ENCODE results near the gene VPS37B. TPM values are rescaled to one million over a fixed set of nuclear protein-coding genes. Genes with fewer than 3 reads are reported as not detected.
"Not testable (repeated sequence)": the region's sequence is repeated elsewhere in the genome, so short reads cannot be mapped to it uniquely, and the experiment has no call there.

VPS37B gene
- 31.7 and 32.4 TPM in 2 replicates for total RNA-seq

- intact Hi-C loops (cut with micrococcal nuclease) = loop anchor here (5.0 to 10.0 kb wide), 4 partner anchors 181 to 631 kb away; partner anchors contain the start of genes KNTC1, RSRC2, SNRNP35 and VPS33A
These were observed at the start of gene VPS37B for GRCh38 chr12:122895704-122896636. Gene VPS37B, minus strand, starts transcription at chr12:122896124. Its CDS starts 62 bp downstream, at chr12:122896062.

DNA sequence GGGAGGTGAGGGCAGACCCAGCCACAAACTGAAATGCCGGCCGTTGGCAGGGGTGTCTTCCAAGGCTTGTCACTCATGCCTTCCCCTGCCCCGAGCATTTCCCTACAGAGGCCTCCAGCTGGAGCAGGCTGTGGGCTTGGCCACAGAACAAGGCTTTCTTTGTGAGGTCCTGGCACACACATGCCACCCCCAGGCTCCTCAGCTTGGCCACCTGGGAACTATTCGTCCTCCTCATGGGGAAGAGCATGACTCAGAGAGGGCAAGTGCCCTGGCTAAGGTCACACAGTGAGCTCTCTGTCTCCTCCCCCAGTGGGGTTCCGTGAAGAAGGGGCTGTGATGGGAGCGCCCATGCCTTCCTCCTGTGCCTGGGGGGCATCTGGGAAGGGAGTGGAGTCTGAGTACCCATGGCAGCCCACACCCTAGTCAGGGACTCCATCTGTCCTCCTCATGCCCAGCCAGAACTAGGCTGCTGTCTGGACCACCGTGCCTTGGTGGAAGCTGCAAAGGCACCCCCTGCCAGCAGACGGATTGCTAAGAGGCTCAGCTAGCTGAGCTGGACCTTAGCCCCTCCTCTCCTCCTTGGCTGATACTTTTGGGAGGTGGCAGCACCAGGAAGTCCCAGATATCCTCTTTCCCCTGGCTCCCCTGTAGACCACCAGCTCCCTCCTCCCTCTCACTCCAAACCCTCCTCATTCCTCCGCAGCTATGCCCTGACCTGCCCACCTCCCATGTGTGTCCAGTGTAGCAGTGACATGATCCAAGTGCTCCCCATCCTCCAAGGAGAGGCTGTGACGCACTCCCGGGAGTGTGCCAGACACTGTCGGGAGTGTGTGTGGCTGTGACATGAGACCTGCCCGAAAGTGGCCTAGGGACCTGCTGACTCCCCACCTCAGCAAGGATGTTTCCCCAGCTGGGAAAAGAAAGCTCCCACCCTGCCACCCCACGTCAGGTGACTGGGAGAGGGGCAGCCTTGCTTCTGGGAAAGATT lies 49.0 kb upstream of the VPS37B start:
- intact Hi-C loops (cut with micrococcal nuclease) = no loop called here

DNA sequence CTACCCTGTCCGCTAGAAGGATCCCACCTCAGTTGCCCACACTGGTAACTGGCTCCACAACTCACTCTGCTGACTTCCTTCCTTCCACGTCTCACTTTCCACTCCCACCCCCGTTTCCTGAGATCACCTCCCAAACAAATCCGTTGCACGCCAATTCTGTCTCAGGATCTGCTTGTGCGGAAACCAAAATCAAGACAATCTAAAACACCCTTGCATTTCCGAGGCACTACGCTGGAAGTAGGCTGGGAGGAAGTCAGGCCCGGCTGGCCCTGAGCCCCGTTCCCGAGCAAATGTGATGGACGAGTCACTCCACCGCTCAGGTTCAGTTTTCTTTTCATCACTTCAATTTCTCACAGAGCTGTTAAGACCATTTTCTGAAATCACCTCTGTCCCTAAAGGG lies 47.3 kb upstream of the VPS37B start:
- intact Hi-C loops (cut with micrococcal nuclease) = no loop called here

DNA sequence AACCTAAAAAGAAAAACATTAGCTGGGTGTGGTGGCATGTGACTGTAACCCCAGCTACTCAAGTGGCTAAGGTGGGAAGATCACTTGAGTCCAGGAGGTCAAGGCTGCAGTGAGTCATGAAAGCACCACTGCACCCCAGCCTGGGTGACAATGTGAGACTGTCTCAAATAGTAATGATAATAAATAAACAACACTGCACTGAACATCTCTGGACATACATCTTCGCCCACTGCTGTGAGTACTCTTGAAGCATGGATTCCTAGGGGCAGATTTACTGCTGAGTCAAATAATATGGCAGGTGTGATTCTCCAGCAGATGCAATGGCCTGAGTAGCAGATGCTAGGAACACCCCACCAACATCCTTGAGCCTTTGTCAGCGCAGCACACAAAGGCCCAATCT lies 46.7 kb upstream of the VPS37B start:
- intact Hi-C loops (cut with micrococcal nuclease) = no loop called here

DNA sequence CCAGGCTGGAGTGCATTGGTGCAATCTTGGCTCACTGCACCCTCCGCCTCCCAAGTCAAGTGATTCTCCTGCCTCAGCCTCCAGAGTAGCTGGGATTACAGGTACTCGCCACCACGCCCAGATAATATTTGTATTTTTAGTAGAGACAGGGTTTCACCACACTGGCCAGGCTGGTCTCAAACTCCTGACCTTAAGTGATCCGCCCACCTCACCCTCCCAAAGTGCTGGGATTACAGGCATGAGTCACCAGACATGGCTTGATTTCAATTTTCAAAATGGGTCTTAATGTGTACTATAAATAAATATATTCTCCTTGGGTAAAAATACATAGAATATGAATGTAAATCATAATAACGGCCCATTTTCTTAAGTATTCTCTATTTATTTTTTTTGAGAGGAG lies 45.4 kb upstream of the VPS37B start:
- intact Hi-C loops (cut with micrococcal nuclease) = not testable (repeated sequence)

GRCh38 chr12:122939125-122939524 lies 43.2 kb upstream of the VPS37B start:
- intact Hi-C loops (cut with micrococcal nuclease) = no loop called here

DNA sequence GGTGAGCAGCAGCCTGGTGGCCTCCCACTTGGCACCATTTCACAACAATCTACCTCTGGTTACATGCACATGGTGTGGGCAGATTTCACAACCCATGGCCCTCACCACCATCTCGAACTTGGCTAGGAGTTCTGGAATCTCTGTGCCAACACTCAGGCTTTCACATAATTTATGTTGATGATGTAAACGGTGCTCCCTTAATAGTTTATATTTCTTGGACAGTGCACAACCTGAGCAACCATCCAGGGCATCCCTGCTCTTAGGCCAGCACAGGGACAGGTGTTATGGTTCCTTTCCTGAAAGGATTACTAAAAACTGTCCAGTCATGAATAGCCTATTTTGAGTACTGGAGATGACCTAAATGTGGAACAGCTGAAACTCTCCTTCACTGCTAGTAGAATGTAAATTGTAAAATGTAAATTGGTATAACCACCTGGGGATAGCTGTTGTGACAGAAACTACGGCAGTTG lies 41.7 kb upstream of the VPS37B start:
- intact Hi-C loops (cut with micrococcal nuclease) = no loop called here

- intact Hi-C loops (cut with micrococcal nuclease) = no loop called here
These were observed 39.4 kb upstream of the VPS37B start for GRCh38 chr12:122935318-122935717.

- intact Hi-C loops (cut with micrococcal nuclease) = no loop called here
These were observed 38.8 kb upstream of the VPS37B start for GRCh38 chr12:122934722-122935121.

GRCh38 chr12:122932207-122932606 lies 36.3 kb upstream of the VPS37B start:
- intact Hi-C loops (cut with micrococcal nuclease) = no loop called here

DNA sequence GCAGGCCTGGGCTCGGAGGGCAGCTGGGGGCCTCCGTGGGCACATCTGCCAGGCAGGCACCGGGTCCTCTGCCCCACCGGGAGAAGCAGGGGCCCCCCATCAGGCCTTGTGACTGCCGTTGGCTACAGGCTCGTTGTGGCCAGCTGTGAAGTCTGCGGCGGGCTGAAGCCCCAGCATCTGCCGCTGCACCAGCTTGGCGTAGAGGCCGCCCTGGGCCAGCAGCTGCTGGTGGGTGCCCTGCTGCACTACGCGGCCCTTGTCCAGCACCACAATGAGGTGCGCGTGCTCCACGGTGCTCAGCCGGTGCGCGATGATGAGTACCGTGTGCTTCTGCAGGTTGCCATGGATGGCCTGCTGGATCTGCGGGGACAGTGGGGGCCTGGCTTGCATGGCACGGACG lies 33.9 kb upstream of the VPS37B start:
- intact Hi-C loops (cut with micrococcal nuclease) = no loop called here

- intact Hi-C loops (cut with micrococcal nuclease) = no loop called here
These were observed 33.2 kb upstream of the VPS37B start for GRCh38 chr12:122929148-122929538.

DNA sequence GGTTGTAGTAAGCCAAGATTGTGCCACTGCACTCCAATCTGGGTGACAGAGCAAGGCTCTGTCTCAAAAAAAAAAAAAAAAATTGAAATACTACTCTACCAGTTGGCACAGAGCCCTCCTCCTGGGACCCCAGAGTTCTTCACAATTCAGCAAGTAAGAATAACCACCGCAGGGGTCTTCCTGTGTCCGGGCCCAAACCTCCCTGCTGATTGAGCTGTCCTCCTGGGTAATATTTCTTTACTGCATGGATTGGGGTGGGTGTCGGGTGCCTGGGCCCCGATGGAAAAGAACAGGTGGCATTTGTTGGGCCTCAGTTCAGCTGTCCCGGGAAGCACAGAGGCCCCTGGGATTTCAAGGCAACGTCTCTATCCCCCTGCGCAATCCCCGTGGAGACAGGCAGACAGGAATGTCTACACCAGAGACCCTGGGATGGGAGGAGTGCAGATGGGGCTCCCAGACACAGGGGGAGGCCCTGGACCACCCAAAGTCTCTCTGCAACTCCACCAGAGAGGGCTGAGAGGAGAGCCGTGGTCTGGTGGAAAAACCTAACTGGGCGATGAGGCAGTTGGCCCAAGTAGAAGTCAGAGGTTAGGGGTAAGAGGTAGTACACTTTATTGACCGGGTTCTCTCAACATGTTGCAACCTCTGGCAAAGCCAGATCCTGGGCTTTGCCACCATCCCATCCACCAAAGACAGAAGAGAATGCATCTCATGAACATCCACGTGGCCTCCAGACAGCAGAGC lies 32.7 kb upstream of the VPS37B start:
- intact Hi-C loops (cut with micrococcal nuclease) = no loop called here

DNA sequence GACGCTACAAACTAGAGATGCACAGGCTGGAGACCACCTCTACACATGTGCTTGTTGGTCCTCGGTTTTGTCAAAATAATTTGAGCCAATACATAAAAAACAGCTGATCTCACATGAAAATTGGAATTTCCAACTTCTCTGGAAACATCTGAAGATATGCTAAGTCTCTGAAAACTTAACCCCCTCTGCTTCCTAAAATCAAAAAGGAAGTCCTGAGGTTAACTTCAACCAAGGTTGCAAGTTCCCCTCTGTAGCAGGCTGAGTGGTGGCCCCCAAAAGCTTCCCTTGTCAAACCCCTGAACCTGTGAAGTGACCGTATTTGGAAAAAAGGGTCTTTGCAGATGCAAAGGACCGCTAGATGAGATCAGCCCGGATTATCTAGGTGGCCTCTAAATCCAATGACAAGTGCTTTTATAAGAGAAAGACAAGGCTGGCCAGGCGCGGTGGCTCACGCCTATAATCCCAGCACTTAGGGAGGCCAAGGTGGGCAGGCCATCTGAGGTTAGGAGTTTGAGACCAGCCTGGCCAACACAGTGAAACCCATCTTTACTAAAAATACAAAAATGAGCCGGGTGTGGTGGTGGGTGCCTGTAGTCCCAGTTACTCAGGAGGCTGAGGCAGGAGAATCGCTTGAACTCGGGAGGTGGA lies 32.0 kb upstream of the VPS37B start:
- intact Hi-C loops (cut with micrococcal nuclease) = no loop called here

GRCh38 chr12:122921917-122922316 lies 26.0 kb upstream of the VPS37B start:
- intact Hi-C loops (cut with micrococcal nuclease) = no loop called here

DNA sequence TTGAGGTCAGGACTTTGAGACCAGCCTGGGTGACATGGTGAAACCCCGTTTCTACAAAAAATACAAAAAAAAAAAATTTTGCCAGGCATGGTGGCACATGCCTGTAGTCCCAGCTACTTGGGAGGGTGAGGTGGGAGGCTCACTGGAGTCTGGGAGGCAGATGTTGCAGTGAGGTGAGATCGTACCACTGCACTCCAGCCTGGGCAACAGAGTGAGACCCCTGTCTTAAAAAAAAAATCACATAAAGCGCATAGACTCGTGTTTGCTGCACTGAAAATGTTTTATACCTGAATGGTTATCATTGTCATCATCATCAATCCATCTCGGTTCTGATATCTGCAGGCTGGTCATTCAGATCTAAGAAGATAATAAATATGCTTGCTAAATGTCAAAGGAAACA lies 24.8 kb upstream of the VPS37B start:
- intact Hi-C loops (cut with micrococcal nuclease) = no loop called here

- intact Hi-C loops (cut with micrococcal nuclease) = no loop called here
These were observed 22.9 kb upstream of the VPS37B start for GRCh38 chr12:122918827-122919226.

DNA sequence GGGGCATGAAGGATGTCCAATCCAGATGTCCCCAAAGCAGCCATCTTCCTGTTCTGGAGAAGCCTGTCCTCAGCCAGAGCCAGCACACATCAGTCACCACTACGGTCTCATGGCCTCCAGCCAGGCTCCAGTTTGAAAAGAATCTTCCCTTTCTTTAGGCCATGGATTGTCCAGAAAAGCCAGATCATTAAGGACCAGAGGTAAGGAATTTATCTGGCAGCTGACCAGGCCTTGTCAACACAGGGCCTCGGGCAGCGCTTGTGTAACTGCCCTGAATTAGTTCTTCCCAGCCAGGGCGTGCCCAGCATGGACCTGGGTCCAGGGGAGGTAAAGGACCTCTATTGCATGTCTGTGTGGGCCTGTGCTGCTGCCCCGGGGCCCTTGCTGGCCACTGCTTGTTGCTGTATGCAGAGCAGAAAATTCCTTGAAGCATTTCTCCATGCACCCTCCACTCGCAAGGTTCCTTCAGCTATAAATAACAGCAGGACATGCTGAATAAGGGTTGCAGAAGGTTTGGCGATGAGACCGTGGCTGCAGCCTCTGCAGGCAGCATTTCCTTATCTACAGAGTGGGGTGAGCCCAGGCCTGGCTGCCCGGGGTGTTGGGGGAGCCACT lies 21.7 kb upstream of the VPS37B start:
- intact Hi-C loops (cut with micrococcal nuclease) = no loop called here

DNA sequence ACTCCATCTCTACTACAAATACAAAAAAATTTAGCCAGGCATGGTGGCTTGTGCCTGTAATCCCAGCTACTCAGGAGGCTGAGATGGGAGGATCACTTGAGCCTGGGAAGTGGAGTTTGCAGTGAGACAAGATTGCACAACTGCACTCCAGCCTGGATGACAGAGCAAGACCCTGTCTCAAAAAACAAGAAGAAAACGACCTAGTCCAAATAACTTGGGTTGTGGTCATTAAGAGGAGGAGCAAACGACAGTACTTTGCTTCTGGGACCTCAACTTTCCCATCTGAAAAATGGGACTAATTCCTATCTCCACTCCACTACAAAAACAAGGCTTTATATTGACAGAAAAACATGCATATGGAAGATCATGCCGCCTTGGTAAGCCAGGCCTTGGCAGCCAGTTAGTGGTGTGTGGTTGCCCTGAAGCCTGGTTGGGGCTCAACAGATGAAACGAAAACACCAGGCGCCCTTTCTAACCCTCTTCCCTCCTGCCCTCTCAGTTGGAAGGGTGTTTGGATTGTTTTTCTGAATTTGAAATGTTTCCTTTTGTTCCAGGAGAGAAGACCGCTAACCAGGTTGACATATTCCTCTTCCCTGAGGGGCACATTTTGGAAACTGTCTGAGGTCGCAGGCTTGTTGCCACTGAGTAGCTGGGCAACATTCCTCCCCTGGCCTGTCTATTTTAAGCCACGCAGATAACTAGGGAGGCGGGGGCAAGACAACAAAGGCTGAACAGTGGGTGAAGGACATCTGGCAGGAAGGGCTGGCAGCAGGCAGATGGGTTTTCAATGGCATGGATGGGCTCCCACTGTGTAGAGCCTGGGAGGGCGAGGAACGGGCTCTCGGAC lies 13.7 kb upstream of the VPS37B start:
- intact Hi-C loops (cut with micrococcal nuclease) = no loop called here
